GM03348 (cell line): ENCODE measurements around the gene GALNS.

Source experiments
- DNase-seq: peaks from one replicate; pipeline ENCODE4 v3.0.0; 2012; ENCODE audit warnings: low spot score

GALNS gene

DNA sequence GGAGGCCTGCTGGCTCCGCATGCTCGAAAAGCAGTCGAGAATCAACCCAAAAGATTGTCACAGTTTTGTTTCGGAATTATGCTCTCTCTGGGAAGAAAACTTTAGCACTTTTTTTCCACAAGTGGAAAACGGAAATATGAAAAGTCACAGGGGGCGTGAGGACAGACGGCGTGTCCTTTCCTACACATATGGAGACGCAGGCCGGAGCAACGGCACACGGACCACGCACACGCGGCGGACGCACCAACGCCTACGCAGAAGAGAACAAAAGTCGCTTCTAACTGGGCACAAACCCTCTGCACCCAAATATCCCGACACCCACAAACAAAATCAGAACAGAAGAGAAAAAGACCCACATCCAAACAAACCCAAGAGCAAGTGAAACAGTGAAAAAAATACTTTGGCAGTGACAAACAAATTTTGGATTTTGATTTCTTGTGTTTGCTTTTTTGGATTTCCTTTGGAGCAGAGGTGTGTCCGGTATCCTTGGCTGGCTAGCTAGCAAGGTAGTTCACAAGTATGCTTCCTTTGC, 19.0 kb upstream of the GALNS start:
- DNase-seq, result no peak

- DNase-seq, result no peak
Observed at GRCh38 chr16:88874938-88875599, 18.3 kb upstream of the GALNS start.

GRCh38 chr16:88872650-88873331, 16.0 kb upstream of the GALNS start:
- no peak for DNase-seq

DNA sequence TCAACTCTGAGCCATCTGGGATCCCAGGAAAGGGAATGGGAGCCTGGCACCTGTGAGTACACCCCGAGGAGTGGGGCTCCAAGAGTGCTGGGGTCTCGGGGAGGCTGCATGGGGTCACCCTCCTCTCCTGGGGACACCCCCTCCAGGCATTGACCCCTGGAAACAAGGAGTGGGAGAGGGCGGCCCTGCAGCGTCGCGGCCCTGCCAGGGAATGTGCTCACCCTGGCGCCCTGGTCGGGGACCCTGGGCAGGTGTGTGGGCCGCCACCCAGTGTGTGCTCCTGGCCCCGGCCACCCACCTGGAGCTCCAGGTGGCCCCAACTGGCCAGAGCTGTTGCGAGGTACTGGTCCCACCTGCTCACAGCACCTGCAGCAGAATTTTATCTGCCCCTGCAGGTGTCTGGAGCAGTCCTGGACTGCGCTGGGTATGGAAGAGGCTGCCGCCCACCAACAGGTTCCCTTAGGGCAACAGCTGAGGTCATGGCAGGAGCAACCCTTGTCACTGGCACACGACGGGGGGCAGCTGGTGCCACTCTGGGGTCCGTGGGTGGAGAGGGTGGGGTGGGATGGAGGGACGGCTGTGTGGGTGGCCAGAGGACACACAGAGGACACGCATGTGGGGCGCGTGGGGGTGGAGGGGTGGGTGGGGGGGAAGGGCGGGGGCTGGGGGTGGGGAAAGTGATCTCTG, 15.1 kb upstream of the GALNS start:
- no peak for DNase-seq

DNA sequence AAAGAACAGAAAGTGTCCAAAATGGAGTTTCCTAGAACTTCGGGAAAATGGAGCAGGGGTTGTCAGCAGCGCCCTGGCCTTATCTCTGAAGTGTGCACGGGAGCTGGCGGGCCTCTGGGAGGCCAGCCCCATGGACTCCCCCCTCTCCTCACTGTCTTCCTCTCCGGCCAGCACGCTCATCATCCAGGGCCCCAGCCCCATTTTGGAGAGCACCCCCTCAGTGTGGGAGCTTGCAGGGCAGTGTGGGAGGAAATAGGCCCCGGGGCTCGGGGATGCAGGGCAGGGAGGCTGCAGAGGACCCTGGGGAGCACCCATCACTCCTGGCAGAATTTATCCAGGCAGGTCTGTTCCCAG, 14.6 kb upstream of the GALNS start:
- DNase-seq, result no peak

- no peak for DNase-seq
Observed at GRCh38 chr16:88870608-88871348, 14.0 kb upstream of the GALNS start.

DNA sequence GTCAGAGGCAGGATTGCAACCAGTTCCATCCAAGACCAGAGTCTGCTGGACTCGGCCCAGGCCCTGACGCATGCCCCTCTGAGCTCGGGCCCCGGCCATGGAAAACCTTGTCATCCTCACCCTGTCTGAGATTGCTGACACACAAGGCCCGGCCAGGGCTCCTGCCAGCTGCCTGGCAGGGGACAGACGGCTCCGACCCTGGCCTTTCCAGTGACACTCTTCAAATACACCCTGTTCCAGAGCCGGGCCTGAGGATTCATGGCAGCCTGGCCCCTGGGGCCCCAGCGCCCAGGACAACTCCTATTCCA, 12.9 kb upstream of the GALNS start:
- no peak for DNase-seq

- DNase-seq, result no peak
Observed at GRCh38 chr16:88868974-88869672, 12.4 kb upstream of the GALNS start.

GRCh38 chr16:88867581-88868246, 11.0 kb upstream of the GALNS start:
- DNase-seq, result no peak

DNA sequence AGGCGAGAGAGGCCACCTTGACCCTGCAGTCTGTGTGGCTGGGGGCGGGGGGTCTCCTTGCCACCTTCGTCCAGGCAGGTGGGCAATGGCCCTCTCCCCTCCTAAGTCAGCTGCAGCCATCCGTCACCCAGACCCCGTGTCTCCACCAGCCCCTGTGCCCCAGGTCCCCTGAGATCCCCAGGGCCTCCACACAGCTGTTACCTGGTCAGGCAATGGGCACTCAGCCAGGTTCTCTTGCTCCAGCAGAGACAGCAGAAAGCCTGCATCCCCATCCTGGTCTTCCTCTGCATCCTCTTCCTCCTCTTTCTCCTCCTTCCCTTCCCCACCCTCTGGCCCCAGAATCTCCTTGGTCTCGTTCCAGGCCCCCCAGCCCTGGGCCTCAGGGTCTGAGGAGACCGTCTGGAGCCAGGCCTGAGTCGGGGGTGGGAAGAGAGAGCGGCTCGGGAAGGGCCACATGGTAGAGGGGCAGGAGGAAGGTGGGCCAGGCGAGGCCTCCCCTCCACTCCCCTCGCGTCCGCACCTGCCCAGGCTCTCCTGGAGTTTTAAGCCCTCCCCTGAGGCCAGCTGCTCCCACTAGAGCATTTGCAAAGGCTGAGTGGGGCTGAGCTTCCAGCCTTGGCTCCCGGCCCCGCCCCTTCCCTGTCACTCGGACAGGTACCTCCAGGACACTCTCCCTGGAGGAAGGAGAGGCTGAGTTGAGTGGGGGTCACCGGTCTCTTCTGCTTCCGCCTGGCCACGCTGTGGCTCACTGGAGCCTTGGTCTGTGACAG, 9.6 kb upstream of the GALNS start, which contains the start of gene PABPN1L:
PABPN1L (minus strand) TSS at position 510 of the 770 bp plus-strand sequence; CDS start at position 456, 54 bp downstream.
- DNase-seq, result no peak

DNA sequence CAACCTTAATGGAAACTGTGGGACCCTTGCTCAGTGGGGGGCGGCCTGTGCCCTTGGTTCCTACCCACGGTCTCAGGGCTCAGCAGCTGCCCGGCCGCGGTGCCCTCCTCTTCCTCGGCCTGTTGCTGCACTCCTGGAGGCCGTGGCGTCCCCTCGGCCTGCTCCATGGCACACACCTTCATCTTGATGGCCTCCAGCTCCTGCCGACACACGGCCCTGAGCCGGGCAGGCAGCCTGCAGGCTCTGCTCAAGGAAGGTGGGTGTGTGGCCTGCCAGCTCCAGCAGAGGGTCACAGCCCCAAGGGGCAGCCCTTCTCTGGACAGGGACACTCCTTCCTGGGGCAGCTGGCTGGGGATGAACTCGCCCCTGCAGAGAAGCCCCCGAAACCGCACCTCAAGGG, 9.0 kb upstream of the GALNS start:
- no peak for DNase-seq

DNA sequence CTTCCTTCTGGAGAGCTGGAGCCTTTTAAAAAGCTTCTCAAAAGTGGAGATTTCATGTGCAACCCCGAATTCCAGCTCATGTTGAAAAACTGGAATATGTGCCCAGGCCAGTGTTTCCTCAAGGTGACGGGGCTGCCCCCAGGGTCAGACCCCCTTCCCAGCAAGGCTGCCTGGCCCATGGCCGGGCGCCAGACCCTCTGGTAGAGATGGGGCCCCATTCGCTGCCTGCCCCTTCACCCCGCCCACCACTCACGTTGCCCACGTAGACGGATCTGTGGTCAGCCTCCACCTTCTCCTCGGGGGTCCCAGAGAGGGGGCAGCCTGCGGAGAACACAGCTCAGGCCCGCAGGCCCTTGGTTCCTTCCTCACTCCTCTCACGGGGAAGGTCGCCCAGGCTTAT, 8.6 kb upstream of the GALNS start:
- DNase-seq, result no peak

DNA sequence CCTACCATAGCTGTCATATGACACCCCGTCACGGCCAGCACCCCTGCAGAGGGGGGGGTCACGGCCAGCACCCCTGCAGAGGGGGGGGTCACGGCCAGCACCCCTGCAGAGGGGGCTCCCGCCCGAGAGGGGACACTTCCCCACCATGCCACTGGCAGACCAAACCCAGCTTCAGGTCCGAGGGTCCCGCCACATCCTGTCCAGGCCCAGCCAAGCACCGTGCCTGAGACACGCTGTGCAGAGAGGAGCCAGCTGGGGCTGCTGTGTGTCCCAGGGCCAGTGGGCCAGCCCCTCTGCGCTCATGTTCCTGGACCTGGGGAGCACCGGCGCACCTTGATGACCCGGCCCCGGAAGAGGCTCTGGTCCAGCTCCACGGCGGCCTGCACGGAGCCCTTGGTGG, 7.8 kb upstream of the GALNS start:
- no peak for DNase-seq

- DNase-seq, result no peak
Observed at GRCh38 chr16:88864099-88864498, 7.4 kb upstream of the GALNS start.

DNA sequence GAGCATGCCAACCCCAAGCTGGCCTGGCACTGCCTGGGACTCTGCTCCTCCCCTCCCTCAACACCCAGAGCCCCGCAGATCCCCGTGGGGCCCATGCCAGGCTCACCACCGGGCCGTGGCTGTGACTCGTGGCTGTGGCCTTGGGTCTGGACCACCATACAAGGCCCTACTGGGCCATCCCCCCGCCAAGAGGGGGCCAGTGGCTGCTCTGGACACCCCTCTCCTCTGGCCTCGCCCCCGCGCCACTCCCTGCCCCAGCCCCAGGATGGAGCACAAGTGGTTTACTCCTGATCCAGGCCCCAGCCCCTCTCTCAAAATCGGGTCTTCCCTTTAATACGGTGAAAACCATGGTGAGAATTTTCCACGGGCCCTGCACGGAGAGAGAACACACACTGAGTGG, 6.7 kb upstream of the GALNS start:
- no peak for DNase-seq

- no peak for DNase-seq
Observed at GRCh38 chr16:88862968-88863367, 6.2 kb upstream of the GALNS start.

GRCh38 chr16:88861359-88861758, 4.6 kb upstream of the GALNS start:
- DNase-seq, result no peak

- DNase-seq, result no peak
Observed at GRCh38 chr16:88859381-88860091, 2.8 kb upstream of the GALNS start.

DNA sequence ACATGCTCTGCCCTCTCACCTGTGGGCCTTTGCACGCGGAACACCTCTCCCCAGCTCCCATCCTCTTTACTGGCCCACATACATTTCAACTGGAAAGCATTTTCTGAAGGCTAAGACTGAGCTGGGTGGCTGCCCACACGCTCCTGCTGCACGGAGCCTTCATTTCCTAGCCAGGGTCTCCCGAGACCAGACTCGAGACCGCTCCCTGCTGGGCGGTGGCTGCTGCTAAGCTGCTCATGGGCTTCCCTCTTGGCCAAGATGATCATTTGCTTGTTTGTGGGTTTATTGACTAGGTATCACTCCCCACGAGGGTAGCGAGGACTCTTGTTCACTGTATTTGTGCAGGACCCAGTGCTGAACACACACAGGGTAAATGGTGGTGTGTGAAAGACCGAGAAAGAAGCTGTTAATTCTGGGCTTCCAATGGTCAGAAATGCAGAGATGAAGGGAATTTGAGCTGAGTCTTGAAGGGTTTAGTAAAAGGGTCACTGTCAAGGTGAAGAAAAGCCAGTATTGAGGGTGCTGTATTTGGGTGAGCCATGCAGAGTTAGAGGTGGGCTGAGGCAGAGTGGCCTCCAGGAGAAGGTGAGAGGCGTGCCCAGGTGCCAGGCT, 1.1 kb upstream of the GALNS start:
- peak; percentile 94 for DNase-seq
